Stimulated activated CD8-positive, alpha-beta memory T cell treated with anti-CD3 and anti-CD28 coated beads, Interleukin-2, amount 100 ng/mL, for 48 hours (primary cell): ENCODE results near the gene VSX1.

Experiments used
- DNase-seq, 2 donors: peaks; one replicate each; pipeline ENCODE4 v3.0.0-alpha.2; 2020; ENCODE audit warnings: low read depth in 2 of 2

Gene VSX1

GRCh38 chr20:25053255-25054031 is 28.5 kb downstream of the VSX1 start:
- DNase-seq, result no peak

GRCh38 chr20:25052255-25053194 is 29.4 kb downstream of the VSX1 start:
- DNase-seq, result no peak

- DNase-seq, result no peak
Measured at GRCh38 chr20:25051386-25052155, 30.4 kb downstream of the VSX1 start.

GRCh38 chr20:25050501-25051350 is 31.2 kb downstream of the VSX1 start:
- no peak for DNase-seq

- DNase-seq, result no peak
Measured at GRCh38 chr20:25050082-25050481, 31.9 kb downstream of the VSX1 start.

- DNase-seq, result no peak
Measured at GRCh38 chr20:25049261-25050060, 32.5 kb downstream of the VSX1 start.

GRCh38 chr20:25048519-25048952 is 33.4 kb downstream of the VSX1 start:
- no peak for DNase-seq

GRCh38 chr20:25047766-25048165 is 34.2 kb downstream of the VSX1 start:
- DNase-seq, result no peak

- DNase-seq, result no peak
Measured at GRCh38 chr20:25046736-25047666, 34.9 kb downstream of the VSX1 start.

GRCh38 chr20:25046181-25046641 is 35.7 kb downstream of the VSX1 start:
- no peak for DNase-seq

- no peak for DNase-seq
Measured at GRCh38 chr20:25045343-25045712, 36.6 kb downstream of the VSX1 start.

- no peak for DNase-seq
Measured at GRCh38 chr20:25044660-25045342, 37.1 kb downstream of the VSX1 start.

GRCh38 chr20:25044261-25044560 is 37.7 kb downstream of the VSX1 start:
- no peak for DNase-seq

- no peak for DNase-seq
Measured at GRCh38 chr20:25043499-25044260, 38.3 kb downstream of the VSX1 start.

GRCh38 chr20:25042531-25043498 is 39.1 kb downstream of the VSX1 start:
- DNase-seq, result peak; percentile 8 to 9

- no peak for DNase-seq
Measured at GRCh38 chr20:25041813-25042530, 40.0 kb downstream of the VSX1 start.
